ENCODE measurements around the gene ZFP64. TPM values are rescaled to one million over a fixed set of nuclear protein-coding genes. Genes with fewer than 3 reads are reported as not detected.

The ZFP64 gene
- total RNA-seq, 6 donors from 2014 or later, result 7.9 to 23.5 (median 12.5) TPM

DNA sequence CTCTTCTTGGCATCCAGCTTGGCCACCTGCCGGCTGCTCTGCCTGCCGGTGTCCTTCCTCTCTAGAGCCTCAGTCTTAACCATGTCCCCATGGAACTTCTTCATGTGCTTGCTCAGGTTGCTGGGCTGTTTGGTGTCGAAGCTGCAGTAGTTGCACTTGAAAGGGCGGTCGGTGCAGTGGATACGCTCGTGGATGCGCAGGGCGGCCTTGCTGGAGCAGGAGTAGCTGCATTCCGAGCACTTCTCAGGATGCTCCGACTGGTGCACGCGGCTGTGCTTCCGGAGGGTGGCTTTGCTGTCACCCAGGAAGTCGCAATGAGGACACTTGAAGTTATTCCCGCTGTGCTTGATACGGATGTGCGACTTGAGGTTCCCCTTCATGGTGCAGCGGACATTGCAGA lies 38.7 kb downstream of the ZFP64 start:
- DNase-seq (peak in 1 of 2 donors; percentile 66), ATAC-seq (ENCODE audit: low FRiP score in 2 of 2) (no peak)
- no peak overlapping the region for H3K4me3 ChIP-seq
- H3K27me3 ChIP-seq, result no peaks in the 10 kb centered on the region
- peaks cover 0 to 43% (median 19%) of the 10 kb centered on the region in 4 donors for H3K36me3 ChIP-seq
- peaks cover 0 to 5% (median 0%) of the 10 kb centered on the region in 4 donors for H3K9me3 ChIP-seq
- WGBS, 2 donors, result 94 to 97% methylated on average over 12 to 19 of the region's 19 CpGs
- TF ChIP-seq CTCF (IDR thresholded peaks at IDR 0.05) (no peak), POLR2AphosphoS5 (IDR thresholded peaks at IDR 0.05) (no peak), POLR2A (IDR thresholded peaks at IDR 0.05) (no peak), EP300 (IDR thresholded peaks at IDR 0.05) (no peak)
- no peak overlapping the region for H3K27ac ChIP-seq
- no peaks in the 10 kb centered on the region for H3K4me1 ChIP-seq

- no peaks in the 10 kb centered on the region for H3K4me1 ChIP-seq
- no peak overlapping the region for H3K4me3 ChIP-seq
- H3K36me3 ChIP-seq, result peaks cover 0 to 38% (median 16%) of the 10 kb centered on the region in 4 donors
- DNase-seq (peak in 1 of 2 donors; percentile 72), ATAC-seq (ENCODE audit: low FRiP score in 2 of 2) (peak in 1 of 2 donors; percentile 66)
- peaks cover 0 to 3% (median 0%) of the 10 kb centered on the region in 4 donors for H3K9me3 ChIP-seq
- WGBS, 2 donors, result 90 to 96% methylated on average over 5 to 26 of the region's 26 CpGs
- TF ChIP-seq POLR2A (IDR thresholded peaks at IDR 0.05) (no peak), EP300 (IDR thresholded peaks at IDR 0.05) (no peak), CTCF (IDR thresholded peaks at IDR 0.05) (no peak), POLR2AphosphoS5 (IDR thresholded peaks at IDR 0.05) (no peak)
- H3K27ac ChIP-seq, result no peak overlapping the region
- H3K27me3 ChIP-seq, result no peaks in the 10 kb centered on the region
Observed at GRCh38 chr20:52152416-52152815, 39.2 kb downstream of the ZFP64 start.

GRCh38 chr20:52150440-52151258 lies 40.9 kb downstream of the ZFP64 start:
- Histone ChIP-seq H3K4me1 (no peaks in the 10 kb centered on the region), H3K4me3 (no peak overlapping the region), H3K27ac (no peak overlapping the region), H3K9me3 (no peaks in the 10 kb centered on the region), H3K27me3 (no peaks in the 10 kb centered on the region), H3K36me3 (peaks cover 0 to 26% (median 14%) of the 10 kb centered on the region in 4 donors)
- TF ChIP-seq CTCF (IDR thresholded peaks at IDR 0.05) (peak; percentile 45 to 59 (median 48)), POLR2AphosphoS5 (IDR thresholded peaks at IDR 0.05) (no peak)
- no peak for DNase-seq
- ATAC-seq (ENCODE audit: low FRiP score in 2 of 2), result peak in 1 of 2 donors; percentile 63
- 62 to 64% methylated on average over 2 of the region's 2 CpGs for WGBS, 2 donors

DNA sequence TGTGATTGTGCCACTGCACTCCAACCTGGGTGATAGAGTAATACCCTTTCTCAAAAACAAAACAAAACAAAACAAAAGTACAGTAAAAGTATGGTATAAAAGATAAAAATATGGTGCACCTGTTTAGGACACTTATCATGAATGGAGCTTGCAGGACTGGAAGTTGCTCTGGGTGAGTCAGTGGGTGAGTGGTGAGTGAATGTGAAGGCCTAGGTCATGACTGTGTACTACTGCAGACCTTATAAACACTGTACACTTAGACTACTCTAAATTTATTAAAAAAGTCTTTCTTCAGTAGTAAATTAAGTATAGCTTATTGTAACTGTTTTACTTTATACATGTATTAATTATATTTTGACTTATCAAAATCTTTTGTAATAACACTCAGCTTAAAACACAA lies 46.0 kb downstream of the ZFP64 start:
- DNase-seq (no peak), ATAC-seq (ENCODE audit: low FRiP score in 2 of 2) (no peak)
- Histone ChIP-seq H3K4me1 (no peaks in the 10 kb centered on the region), H3K27me3 (no peaks in the 10 kb centered on the region), H3K9me3 (no peaks in the 10 kb centered on the region), H3K4me3 (no peak overlapping the region), H3K27ac (no peak overlapping the region), H3K36me3 (no peaks in the 10 kb centered on the region)
- no peak for TF ChIP-seq POLR2AphosphoS5 (IDR thresholded peaks at IDR 0.05)
- TF ChIP-seq POLR2A (IDR thresholded peaks at IDR 0.05), result no peak
- no peak for TF ChIP-seq CTCF (IDR thresholded peaks at IDR 0.05)
- no peak for TF ChIP-seq EP300 (IDR thresholded peaks at IDR 0.05)

- Histone ChIP-seq H3K9me3 (no peaks in the 10 kb centered on the region), H3K36me3 (no peaks in the 10 kb centered on the region), H3K27me3 (no peaks in the 10 kb centered on the region), H3K4me1 (no peaks in the 10 kb centered on the region), H3K27ac (no peak overlapping the region), H3K4me3 (no peak overlapping the region)
- WGBS, 2 donors, result 85 to 91% methylated on average over 2 of the region's 2 CpGs
- no peak for TF ChIP-seq POLR2AphosphoS5 (IDR thresholded peaks at IDR 0.05)
- TF ChIP-seq POLR2A (IDR thresholded peaks at IDR 0.05), result no peak
- TF ChIP-seq CTCF (IDR thresholded peaks at IDR 0.05), result no peak
- no peak for TF ChIP-seq EP300 (IDR thresholded peaks at IDR 0.05)
- ATAC-seq (ENCODE audit: low FRiP score in 2 of 2), result no peak
- no peak for DNase-seq
Observed at GRCh38 chr20:52143277-52143676, 48.3 kb downstream of the ZFP64 start.

Measured in upper lobe of left lung (tissue), 6 donors.